Measurements from ENCODE around the gene PLA1A.
"Not testable (repeated sequence)": the region's sequence is repeated elsewhere in the genome, so short reads cannot be mapped to it uniquely, and the experiment has no call there.

The PLA1A gene

GRCh38 chr3:119592861-119593260 is 4.8 kb upstream of the PLA1A start:
- no peaks in the 10 kb centered on the region for H3K36me3 ChIP-seq (ENCODE audit: insufficient read depth, low read length)
- H3K4me2 ChIP-seq (ENCODE audit: low read depth, low read length, poor library complexity, severe bottlenecking) = no peak overlapping the region
- no peaks in the 10 kb centered on the region for H3K4me1 ChIP-seq (ENCODE audit: insufficient read depth, low read length, poor library complexity, severe bottlenecking)
- no peaks in the 10 kb centered on the region for H3K79me2 ChIP-seq (ENCODE audit: insufficient read depth, low read length)
- H3K9me2 ChIP-seq (replicated peaks; ENCODE audit: low read depth, low read length) = no peaks in the 10 kb centered on the region
- H3K27me3 ChIP-seq (ENCODE audit: insufficient read depth, low read length, poor library complexity, severe bottlenecking) = peaks cover 8% of the 10 kb centered on the region
- no peak overlapping the region for H2AFZ ChIP-seq (ENCODE audit: low read length)
- TF ChIP-seq CTCF (conservative IDR thresholded peaks at IDR 0.05; ENCODE audit: low read length) = no peak
- TF ChIP-seq EZH2phosphoT487 (IDR thresholded peaks at IDR 0.05; ENCODE audit: borderline replicate concordance) = no peak
- H3K9ac ChIP-seq (ENCODE audit: low read depth, low read length, poor library complexity, severe bottlenecking) = no peak overlapping the region
- no peaks in the 10 kb centered on the region for H3K9me3 ChIP-seq (ENCODE audit: insufficient read depth, low read depth, low read length)
- no peak overlapping the region for H3K4me3 ChIP-seq (ENCODE audit: low read length, poor library complexity, severe bottlenecking)
- no peaks in the 10 kb centered on the region for H4K20me1 ChIP-seq (ENCODE audit: insufficient read depth, low read length, poor library complexity, severe bottlenecking)
- H3F3A ChIP-seq (ENCODE audit: low read depth) = no peaks in the 10 kb centered on the region

GRCh38 chr3:119594066-119594465 is 3.6 kb upstream of the PLA1A start:
- Histone ChIP-seq H3F3A (ENCODE audit: low read depth) (no peaks in the 10 kb centered on the region), H3K4me1 (ENCODE audit: insufficient read depth, low read length, poor library complexity, severe bottlenecking) (no peaks in the 10 kb centered on the region), H3K79me2 (ENCODE audit: insufficient read depth, low read length) (no peaks in the 10 kb centered on the region), H2AFZ (ENCODE audit: low read length) (no peak overlapping the region), H3K9me3 (ENCODE audit: insufficient read depth, low read depth, low read length) (no peaks in the 10 kb centered on the region), H3K9ac (ENCODE audit: low read depth, low read length, poor library complexity, severe bottlenecking) (no peak overlapping the region), H3K36me3 (ENCODE audit: insufficient read depth, low read length) (no peaks in the 10 kb centered on the region), H3K4me2 (ENCODE audit: low read depth, low read length, poor library complexity, severe bottlenecking) (no peak overlapping the region), H3K4me3 (ENCODE audit: low read length, poor library complexity, severe bottlenecking) (no peak overlapping the region), H3K9me2 (replicated peaks; ENCODE audit: low read depth, low read length) (no peaks in the 10 kb centered on the region), H4K20me1 (ENCODE audit: insufficient read depth, low read length, poor library complexity, severe bottlenecking) (no peaks in the 10 kb centered on the region), H3K27me3 (ENCODE audit: insufficient read depth, low read length, poor library complexity, severe bottlenecking) (peaks cover 8% of the 10 kb centered on the region)
- TF ChIP-seq EZH2phosphoT487 (IDR thresholded peaks at IDR 0.05; ENCODE audit: borderline replicate concordance) (no peak), CTCF (conservative IDR thresholded peaks at IDR 0.05; ENCODE audit: low read length) (no peak)

- not testable (repeated sequence) for H3K4me3 ChIP-seq (ENCODE audit: low read length, poor library complexity, severe bottlenecking); H4K20me1 ChIP-seq (ENCODE audit: insufficient read depth, low read length, poor library complexity, severe bottlenecking); H2AFZ ChIP-seq (ENCODE audit: low read length); H3K4me2 ChIP-seq (ENCODE audit: low read depth, low read length, poor library complexity, severe bottlenecking); H3K4me1 ChIP-seq (ENCODE audit: insufficient read depth, low read length, poor library complexity, severe bottlenecking); H3K27me3 ChIP-seq (ENCODE audit: insufficient read depth, low read length, poor library complexity, severe bottlenecking); H3K79me2 ChIP-seq (ENCODE audit: insufficient read depth, low read length); H3K9me3 ChIP-seq (ENCODE audit: insufficient read depth, low read depth, low read length); H3K9me2 ChIP-seq (replicated peaks; ENCODE audit: low read depth, low read length); H3K9ac ChIP-seq (ENCODE audit: low read depth, low read length, poor library complexity, severe bottlenecking); H3K36me3 ChIP-seq (ENCODE audit: insufficient read depth, low read length); H3F3A ChIP-seq (ENCODE audit: low read depth)
These were observed 2.8 kb upstream of the PLA1A start for GRCh38 chr3:119594929-119595328.

GRCh38 chr3:119595639-119596334 is 1.9 kb upstream of the PLA1A start:
- Histone ChIP-seq H3K9ac (ENCODE audit: low read depth, low read length, poor library complexity, severe bottlenecking) (no peak overlapping the region), H3K9me2 (replicated peaks; ENCODE audit: low read depth, low read length) (no peaks in the 10 kb centered on the region), H2AFZ (ENCODE audit: low read length) (peak overlapping the region; percentile 79), H4K20me1 (ENCODE audit: insufficient read depth, low read length, poor library complexity, severe bottlenecking) (no peaks in the 10 kb centered on the region), H3K9me3 (ENCODE audit: insufficient read depth, low read depth, low read length) (no peaks in the 10 kb centered on the region), H3K4me1 (ENCODE audit: insufficient read depth, low read length, poor library complexity, severe bottlenecking) (no peaks in the 10 kb centered on the region), H3F3A (ENCODE audit: low read depth) (no peaks in the 10 kb centered on the region), H3K36me3 (ENCODE audit: insufficient read depth, low read length) (no peaks in the 10 kb centered on the region), H3K4me3 (ENCODE audit: low read length, poor library complexity, severe bottlenecking) (no peak overlapping the region), H3K4me2 (ENCODE audit: low read depth, low read length, poor library complexity, severe bottlenecking) (no peak overlapping the region), H3K79me2 (ENCODE audit: insufficient read depth, low read length) (no peaks in the 10 kb centered on the region), H3K27me3 (ENCODE audit: insufficient read depth, low read length, poor library complexity, severe bottlenecking) (no peaks in the 10 kb centered on the region)
- TF ChIP-seq CTCF (conservative IDR thresholded peaks at IDR 0.05; ENCODE audit: low read length) (no peak), EZH2phosphoT487 (IDR thresholded peaks at IDR 0.05; ENCODE audit: borderline replicate concordance) (no peak)

All from Loucy (cell line).